NCI-H524 treated with DMSO at 0.1 percent for 48 hours (cell line): Measurements from ENCODE around the gene RNF121.

Experiments
- DNase-seq: peaks from one replicate; lab custom pipeline; 2025; lab: John Stamatoyannopoulos, UW

Gene RNF121

DNA sequence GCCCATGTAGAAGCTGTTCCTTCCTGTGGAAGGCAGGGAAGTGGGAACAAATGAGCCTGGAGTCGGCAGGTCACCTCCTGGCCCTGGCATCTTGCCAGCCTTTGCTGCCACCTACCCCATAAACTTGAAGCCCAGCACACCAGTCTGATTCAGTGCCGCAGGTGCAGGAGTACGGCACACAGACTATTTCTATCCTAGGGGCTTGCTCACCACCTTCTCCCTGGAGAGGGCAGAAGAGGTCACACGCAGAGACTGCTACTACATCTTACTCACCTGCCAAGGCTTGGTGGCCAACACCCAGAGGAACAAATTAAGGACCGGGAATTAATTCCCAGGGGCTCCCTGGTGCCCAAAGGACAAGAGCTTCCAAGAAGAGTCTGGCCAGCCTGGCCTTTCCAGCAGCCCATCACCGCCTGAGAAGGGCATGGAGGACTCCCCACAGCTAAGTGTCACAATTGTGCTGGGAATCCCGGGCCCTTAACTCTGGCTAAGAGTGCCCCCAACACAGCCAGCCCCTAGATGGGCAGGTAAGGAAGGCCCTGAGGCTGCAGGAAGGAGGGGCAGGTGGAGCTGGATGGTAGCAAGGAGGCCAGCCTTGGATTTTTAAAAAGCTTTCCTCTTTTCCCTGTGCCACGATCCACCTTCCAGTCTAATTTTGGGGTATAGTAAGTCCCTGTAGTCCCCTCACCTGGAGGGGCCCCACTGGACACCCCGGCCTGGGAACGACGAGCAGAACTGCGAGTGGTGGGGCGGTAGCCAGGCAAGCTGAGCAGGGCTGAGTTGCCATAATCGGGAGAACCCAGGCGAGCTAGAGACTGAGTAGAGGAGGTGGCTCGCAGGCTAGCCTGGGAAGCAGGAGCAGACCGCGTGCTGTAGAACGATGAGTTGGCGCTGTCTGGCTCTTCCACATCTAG lies 76.8 kb downstream of the RNF121 start:
- DNase-seq, result no peak

DNA sequence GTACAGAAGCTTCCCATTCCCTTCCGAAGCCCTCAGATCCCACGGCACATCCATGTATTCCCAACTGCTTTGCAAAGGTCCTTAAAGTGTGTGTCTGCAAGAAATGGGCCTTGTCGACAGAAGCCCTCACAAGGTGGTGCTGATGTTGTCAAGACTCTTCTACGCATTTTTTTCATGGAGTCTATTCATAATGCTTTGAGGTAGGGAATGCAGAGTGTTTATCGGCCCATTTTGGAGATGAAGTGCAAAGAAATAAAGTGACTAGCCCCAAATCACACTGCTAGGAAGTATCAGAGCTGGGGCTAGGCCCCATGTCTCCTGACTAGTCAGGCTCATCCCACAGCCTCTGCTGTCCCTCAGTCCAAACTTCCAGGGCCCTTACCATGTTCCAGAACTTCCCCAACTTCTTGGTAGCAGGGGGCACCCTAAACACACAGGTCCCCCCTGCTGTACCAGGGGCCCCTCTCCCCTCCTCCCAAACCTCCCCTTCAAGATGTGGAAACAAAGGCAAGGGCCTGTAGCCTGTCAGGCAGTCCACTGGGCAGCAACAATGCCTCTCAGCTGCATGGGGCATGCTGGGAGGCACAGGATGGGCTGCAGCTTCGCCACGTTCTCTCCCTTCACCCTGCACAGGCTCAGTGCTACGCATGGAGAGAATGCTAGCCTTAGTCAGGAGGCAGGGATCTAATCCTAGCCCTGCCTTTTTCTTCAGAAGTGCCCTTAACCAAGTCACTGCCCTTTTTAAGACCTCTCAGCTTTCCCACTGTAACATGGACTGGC lies 77.7 kb downstream of the RNF121 start:
- DNase-seq, result no peak

DNA sequence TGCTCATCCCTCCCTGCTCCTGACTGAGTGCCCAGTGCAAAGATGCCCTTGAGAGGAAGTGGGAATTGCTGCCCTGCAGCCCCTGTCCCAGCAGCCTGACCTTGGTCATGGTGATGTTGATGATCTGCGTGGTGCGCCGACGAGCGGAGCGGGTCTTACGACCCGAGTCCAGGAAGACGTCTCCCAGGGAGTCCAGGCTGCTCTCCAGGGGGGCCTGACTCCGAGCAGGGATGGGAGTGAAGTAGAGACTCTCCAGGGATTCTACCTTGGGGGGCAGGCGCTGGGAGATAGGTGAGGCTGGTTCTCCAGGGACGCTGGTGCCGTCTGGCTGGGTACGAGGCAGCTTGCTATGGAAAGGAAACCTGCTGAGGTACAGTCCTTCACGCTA lies 78.2 kb downstream of the RNF121 start:
- no peak for DNase-seq

DNA sequence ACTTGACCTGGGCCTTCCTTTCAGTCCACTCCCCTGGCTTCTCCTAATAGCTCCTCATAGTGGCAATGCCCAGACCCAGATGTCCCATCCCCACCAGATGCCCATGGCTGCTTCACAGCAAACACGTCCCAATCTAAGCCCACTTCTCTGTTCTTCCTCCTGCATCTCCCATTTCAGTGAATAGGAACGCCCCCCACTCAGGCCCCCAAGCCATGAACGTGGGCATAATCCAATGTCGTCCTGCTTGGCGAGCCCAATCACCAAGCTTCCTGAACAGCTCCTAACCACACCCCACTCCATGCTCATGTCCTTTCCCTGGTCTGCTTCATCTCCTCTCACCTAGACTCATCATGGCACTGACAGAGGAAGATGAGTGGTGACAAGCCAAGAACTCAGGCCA lies 78.7 kb downstream of the RNF121 start:
- DNase-seq, result no peak

DNA sequence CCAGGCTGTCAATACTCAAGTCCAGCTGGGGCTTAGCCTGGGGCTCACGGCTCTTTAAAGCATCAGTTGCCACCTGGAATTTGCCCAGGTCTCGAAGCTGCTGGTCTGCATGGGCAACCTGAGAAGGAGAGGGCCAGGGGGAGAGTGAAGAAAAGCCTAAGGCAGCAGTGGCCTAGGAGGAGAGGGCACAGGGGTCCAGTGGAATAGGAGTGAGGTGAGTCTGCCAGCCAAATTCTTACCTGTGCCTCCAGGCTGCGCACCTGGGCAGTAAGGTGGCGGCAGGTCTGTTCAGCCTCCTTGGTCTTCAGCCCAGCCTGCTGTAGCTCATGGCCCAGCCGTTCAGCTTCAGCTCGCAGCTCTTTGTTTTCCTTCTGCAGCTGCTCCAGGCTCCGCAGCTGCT lies 79.9 kb downstream of the RNF121 start:
- DNase-seq, result no peak

DNA sequence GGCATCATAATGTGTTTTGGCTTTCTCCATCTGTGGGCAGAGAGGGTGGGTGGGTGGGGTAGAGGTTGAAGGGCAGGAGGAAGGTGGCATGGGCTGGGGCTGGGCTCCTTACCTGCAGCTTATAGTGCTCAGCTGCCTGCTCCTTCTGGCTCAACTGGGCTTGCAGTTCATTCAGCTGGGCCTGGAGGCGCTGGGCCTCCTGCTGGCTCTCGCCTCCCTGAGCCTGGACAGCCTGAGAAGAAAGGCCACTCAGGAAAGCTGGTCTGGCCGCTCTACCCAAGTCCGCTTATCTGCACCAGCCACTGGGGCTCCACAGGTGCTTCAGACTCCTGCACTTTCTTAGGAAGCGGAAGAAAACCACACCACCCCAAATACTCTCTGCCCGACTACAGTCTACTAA lies 80.3 kb downstream of the RNF121 start:
- DNase-seq, result no peak

DNA sequence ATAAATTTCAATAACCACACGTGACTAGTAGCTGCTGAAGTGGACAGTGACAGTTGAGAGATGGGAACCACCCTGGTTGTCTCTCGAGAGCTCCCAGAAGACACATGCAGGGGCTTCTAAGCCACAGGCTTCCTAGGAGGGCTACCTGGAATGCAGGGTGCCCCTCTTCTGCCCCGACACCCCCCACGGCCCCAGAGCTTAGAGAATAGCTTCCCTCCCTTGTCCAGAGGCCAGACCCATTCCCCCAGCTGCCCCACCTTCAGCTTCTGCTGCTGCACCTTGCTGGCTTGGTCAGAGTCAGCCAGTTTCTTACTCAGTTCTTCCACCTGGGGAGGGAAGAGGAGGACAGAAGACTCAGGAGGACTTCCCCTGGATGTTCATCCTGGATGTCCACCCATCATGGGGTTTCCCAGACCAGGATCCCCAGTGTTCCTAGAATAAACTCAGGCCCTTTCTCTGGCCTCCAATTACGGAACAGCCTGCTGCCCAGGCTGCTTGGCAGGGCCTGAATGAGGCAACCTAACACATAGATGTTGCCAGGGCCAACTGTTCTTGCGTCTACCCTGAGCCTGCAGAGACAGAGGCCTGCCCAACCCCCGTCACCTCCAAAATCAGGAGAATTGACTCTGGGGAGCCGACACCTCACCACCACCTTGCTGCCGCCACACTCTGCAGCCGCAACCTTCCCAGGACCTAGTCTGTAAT lies 81.8 kb downstream of the RNF121 start:
- no peak for DNase-seq

DNA sequence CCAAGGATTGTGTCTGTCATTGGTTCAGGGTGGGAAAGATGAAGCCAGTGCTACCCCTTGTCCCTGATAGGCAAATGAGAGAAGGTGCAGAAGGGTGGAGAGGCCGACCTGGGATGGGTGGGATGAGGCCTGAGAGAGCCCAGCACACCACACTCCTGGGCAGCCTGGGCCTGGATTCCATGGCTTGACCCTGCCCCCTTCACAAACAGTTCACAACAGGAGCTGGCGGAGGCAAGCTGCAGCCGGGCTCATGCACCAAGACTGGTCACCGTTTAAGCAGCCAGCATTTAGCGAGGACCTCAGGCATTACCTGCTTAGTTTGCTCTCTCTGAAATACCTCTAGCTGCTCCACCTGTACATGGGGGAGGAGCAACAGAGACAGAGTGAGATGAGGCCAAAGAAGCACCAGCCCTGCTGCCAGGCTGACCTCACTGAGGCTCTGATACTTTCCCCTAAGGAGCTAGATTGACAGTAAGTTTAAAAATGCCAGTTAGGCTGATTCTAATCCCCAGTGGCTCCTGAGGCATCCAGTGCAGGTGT lies 83.3 kb downstream of the RNF121 start:
- DNase-seq, result no peak

DNA sequence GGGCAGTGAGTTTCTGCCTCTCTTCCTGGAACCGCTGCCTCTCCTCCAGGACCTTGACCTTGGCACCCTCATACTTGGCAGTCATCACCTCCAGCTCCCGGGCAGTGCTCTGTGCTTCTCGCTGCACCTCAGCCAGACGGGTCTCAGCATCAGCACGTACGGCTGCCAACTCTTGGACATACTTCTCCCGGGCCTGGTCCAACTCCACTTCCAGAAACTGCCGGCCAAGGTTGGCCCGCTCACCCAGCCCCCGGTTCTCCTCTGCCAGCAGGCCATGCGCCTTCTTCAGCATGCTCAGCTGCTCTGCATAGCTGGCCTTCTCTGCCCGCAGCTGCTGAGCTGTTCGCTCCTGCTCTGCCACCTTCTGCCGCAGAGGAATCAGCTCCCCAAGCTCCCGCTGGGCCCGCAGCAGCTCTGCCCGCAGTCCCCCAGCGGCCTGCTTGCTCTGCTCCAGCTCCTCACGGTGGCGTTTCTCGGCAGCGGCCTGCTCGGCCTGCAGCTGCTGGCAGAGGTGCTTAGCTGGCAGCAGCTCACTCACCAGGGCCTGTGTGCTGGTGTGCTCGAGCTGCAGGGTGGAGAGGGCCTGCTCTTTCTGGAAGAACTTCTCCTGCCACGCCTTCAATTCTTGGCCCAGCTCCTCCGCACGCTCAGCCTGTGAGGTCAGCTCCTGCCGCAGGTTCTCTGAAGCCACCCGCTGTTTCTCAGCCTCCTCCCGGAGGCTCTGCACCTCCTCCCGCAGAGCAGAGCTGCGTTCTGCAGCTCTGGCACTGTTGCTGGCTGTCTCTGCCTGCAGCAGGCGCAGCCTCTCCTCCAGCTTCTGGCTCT lies 84.3 kb downstream of the RNF121 start:
- no peak for DNase-seq

DNA sequence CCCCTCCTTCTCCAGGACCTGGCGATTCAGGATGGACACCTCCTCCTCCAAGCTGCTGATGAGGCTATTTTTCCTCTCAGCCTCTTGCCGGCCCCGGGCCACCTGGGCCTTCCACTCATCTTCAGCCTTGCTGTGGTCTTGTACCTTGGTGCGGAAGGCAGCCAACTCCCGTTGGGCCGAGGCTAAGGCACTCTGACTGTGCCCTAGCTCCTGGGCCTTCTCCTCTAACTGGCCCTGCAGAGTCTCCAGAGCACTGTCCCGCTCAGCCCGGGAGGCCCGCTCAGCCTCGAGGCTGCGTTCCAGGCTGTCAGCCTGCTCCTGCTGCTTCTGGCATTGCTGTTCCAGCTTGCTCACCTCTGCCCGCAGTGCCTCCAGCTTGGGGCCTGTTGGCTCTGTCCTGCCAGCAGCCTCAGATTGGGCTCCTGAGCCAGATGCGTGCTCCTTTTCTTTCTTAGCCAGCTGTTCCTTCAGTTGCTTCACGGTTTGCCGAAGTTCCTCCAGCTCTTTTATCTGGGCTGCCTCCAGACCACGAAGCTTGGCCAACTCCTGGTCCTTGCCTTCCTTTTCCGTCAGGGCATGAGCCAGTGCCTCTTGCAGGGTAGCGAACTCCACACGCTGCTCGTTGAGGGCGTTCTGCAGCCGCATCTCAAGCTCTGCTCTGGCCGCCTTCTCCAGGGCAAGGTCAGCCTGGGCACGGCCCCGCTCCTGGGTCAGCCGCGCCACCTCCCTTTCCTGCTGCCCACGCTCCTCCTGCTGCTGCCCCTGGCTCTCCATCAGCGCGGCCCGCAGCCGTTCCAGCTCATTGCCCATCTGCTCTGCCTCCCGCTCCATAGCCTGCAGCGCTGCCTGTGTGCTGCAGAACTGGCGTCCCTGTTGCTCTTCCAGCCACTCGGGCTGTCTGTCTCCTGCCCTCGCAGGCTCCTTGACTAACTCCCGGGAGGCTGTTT lies 85.2 kb downstream of the RNF121 start:
- no peak for DNase-seq

DNA sequence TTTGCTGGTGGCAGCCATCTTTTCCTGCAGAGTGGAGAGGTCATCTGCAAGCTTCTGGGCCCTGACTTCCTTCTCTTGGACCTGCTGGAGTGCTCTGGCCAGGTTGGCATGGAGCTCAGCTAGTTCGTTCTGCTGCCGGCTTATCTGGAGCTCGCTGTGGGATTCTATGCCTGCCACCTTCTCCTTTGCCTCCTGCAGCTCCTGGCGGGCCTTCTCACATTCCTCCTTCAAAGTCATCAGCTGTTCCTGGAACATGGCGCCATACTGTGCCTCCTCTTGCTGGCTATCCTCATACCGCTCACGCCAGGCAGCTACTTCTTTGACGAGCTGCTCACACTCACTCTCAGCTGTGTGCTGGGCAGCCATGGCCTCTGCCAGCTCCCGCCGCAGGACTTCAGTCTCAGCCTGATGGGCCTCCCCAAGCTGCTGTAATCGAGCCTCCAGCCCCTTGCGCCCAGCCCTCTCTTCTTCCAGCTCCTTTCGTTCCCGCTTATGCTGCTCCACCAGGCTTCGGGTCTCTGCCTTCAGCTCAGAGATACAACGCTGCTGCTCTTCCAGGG lies 86.0 kb downstream of the RNF121 start:
- no peak for DNase-seq

DNA sequence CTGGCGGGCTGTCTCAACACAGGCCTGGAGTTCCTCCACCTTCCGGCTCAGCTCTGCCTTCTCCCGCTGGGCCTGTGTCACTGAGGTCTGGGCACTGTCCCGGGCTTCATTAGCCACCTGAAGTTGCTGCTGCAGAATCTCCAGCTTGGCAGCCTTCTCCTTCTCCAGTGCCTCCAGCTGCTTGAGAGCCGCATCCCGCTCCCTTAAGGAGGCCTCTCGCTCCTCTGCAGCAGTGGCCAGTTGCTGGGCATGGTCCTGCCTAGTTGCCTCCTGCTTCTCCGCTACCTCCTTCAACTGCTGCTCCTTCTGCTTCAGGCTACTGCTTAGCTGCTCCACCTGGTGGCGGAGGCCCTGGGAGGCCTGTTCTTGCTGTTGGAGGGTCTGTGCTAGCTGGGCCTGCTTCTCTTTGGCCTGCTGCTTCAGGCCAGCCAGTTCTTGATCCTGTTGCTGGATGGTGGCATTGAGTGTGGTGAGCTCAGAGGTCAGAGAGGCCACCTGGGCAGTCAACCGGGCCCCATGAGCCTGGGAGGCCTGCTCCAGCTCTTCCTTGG lies 86.7 kb downstream of the RNF121 start:
- no peak for DNase-seq

DNA sequence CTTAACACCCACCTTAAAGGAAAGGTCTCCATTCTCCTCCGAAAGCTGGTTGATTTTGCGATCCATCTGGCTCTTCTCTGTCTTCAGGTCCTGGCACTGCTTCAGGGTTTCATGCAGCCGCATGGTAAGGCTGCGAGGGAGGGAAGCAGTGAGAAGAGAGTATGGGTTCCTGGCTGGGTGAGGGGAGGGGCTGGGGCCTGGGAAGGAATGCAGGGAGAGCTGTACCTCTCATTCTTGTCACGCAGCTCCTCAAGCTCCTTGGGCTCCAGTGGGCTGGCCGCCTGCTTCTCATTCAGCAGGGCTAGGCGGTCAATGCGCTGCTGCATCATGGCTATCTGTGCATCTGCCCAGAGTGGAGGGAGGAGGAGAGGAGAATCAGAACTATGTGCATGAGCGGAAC lies 89.3 kb downstream of the RNF121 start:
- no peak for DNase-seq

DNA sequence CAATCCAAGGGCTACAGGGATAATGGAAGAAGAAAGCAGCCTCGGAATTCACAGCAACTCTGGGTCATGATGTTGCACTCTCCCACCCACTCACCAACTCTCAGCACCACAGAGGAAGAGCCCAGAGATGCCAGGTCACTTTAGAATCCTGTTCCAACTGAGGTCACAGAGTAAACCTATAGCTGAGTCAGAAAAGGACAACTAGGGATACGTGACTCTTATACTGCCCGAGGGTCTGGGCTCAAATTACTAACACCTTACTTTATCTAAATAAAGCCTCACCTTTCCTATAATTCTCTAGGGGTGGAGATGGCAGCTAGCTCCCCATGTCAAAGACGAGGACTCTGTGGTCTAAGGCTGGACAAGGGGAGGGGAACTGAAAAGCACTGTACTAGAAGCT lies 94.5 kb downstream of the RNF121 start:
- no peak for DNase-seq

DNA sequence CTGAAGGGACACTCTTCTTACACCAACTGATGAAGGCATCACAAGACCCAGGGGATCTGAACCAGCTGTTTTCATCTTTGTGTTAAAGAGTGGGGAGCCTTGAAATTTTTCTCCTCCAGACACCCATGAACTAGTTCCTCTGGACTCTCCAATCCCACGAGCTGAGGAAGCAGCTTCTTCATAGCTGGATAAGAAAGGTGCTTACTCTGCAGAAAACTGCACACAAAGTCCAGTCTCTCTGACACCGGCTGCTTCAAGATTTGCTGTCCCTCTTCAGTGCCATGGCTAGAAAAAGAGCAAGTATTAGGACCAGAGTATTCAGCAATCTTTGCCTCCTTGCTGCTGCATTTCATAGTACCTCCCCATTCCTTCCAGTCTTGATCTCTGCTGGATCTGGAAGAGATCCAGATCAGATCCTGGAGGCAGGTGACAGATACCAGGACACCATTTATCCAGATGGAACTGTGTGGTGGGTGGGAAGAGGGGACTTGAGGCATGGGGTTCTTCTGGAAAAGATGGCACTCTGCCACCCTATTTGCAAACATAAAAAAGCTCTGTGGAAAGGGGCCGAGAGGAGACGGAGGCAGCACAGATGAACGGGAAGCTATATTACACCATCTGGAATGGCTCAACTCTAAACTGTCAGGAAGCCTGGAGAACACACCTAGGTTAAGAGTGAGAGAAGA lies 95.4 kb downstream of the RNF121 start:
- no peak for DNase-seq

DNA sequence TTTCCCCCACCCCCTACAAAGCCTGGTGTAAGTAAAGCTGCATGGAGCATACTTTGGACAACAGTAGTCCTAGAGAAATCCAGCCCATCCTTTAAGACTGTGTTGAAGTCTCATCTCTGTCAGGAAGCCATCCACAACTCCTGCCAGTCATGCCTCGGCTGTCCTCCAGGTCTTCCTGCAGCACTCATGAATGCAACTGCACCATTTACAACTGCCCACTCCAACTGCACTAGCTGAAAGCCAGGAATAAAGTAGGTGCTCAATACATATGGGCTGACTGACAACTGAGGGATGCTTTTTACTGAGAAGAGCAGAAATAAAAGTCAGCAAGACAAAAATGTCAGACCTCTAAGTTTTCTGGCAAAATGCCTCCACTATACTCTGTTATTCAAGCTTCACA lies 97.2 kb downstream of the RNF121 start:
- no peak for DNase-seq

DNA sequence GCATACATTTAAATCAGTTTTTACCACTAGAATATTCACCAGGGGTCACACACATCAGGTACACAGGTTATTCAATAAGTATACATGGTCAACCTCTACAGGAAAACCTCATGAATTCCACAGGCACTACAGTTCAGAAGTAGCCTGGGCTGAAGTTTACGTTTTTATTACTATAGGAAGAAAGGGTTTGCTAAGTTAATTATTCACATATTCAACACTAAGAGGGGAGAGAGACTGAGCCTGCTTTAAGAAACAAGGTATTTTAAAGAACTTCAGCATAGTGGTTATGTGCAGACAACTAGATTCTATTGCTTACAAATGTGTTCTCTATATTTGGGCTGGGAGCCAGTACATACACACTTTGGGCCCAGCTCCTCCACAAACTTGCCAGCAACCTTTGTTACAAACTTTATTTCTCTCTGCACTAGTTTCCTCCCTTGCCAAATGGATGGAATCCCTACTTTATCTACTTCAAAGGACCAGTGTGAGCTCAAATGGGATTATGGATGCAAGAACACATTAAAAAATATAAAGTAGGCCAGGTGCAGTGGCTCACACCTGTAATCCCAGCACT lies 101.7 kb downstream of the RNF121 start:
- no peak for DNase-seq

DNA sequence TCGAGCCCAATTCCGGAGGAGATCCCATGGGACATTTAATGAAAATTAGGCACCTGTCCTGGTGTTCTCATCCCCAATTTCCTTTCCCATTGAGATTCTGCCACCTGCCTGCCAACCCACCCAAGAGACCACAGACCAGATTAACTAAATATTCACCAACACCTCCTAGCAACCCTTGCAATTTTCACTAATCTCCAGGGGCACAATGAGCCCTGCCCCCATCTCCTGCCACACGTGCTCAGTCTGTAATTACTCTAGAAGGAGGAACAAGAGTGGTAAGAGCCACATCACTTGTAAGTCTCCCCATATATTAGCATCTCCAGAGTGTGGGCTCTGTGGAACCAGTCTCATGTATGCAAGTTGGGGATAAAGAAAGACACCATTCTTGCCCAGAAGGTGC lies 107.8 kb downstream of the RNF121 start:
- no peak for DNase-seq
